ENCODE measurements around the gene NAT14.

The NAT14 gene

DNA sequence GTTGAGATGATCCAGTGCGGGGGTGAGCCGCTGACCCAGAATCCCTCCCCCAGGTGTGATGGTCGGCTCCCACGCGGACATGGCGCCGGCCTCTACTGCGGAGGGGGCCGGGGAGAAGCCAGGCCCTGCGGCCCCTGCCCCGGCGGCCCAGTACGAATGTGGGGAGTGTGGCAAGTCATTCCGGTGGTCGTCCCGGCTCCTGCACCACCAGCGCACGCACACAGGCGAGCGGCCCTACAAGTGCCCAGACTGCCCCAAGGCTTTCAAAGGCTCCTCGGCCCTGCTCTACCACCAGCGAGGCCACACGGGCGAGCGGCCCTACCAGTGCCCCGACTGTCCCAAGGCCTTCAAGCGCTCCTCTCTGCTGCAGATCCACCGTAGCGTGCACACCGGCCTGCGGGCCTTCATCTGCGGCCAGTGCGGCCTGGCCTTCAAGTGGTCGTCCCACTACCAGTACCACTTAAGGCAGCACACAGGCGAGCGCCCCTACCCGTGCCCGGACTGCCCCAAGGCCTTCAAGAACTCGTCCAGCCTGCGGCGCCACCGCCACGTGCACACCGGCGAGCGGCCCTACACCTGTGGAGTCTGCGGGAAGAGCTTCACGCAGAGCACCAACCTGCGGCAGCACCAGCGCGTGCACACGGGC, 3.7 kb upstream of the NAT14 start:
- no peak overlapping the region for H3K27ac ChIP-seq
- no peak for TF ChIP-seq CTCF (conservative IDR thresholded peaks at IDR 0.05)

DNA sequence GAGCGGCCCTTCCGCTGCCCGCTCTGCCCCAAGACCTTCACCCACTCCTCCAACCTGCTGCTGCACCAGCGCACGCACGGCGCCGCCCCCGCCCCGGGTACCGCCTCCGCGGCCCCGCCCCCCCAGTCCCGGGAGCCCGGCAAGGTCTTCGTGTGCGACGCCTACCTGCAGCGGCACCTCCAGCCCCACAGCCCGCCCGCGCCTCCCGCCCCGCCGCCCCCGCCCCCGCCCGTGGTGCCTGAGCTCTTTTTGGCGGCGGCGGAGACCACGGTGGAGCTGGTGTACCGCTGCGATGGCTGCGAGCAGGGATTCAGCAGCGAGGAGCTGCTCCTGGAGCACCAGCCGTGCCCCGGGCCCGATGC, 3.2 kb upstream of the NAT14 start:
- no peak for TF ChIP-seq CTCF (conservative IDR thresholded peaks at IDR 0.05)
- H3K27ac ChIP-seq, result no peak overlapping the region

DNA sequence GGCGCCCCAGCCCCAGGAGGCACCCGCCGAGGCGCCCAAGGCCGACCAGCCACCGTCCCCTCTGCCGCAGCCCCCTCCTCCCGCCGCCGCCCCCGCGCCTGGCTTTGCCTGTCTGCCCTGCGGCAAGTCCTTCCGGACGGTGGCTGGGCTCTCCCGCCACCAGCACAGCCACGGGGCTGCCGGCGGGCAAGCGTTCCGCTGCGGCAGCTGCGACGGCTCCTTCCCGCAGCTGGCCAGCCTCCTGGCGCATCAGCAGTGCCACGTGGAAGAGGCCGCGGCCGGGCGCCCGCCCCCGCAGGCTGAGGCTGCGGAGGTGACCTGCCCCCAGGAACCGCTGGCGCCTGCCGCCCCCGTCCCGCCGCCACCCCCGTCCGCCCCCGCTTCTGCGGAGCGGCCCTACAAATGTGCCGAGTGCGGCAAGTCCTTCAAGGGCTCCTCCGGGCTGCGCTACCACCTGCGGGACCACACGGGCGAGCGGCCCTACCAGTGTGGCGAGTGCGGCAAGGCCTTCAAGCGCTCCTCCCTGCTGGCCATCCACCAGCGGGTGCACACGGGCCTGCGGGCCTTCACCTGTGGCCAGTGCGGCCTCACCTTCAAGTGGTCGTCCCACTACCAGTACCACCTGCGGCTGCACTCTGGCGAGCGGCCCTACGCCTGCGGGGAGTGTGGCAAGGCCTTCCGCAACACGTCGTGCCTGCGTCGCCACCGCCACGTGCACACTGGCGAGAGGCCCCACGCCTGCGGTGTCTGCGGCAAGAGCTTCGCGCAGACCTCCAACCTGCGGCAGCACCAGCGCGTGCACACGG, 2.6 kb upstream of the NAT14 start:
- H3K27ac ChIP-seq, result no peak overlapping the region
- no peak for TF ChIP-seq CTCF (conservative IDR thresholded peaks at IDR 0.05)

GRCh38 chr19:55482967-55483705, 1.9 kb upstream of the NAT14 start:
- H3K27ac ChIP-seq, result no peak overlapping the region
- TF ChIP-seq CTCF (conservative IDR thresholded peaks at IDR 0.05), result no peak

DNA sequence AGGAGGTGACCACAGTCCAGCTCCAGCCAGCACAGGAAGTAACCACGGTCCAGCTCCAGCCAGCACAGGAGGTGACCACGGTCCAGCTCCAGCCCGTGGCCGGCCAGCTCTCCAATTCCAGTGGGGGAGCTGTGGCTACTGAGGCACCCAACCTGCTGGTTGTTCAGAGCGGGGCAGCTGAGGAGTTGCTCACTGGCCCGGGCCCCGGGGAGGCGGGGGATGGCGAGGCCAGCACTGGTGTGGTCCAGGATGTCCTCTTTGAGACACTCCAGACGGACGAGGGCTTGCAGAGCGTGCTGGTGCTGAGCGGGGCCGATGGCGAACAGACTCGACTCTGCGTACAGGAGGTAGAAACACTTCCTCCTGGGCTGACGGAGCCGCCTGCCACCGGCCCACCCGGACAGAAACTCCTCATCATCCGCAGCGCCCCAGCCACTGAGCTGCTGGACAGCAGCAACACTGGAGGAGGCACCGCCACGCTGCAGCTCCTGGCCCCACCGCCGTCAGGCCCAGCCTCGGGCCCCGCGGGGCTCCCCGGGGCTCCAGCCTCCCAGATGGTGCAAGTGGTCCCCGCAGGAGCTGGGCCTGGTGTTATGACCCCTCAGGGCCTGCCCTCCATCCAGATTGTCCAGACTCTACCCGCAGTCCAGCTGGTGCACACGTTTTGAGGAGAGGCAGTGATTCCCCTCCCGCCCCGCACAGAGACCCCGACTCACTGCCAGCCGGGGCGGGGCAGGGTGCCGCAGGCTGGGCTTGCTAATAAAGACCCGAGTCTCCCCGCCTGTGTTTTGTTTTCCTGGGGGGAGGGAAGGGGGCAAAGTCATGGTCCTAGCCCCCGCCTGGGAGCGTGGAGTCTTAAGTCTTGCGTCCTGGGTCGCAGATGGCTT, 1.0 kb upstream of the NAT14 start:
- no peak for TF ChIP-seq CTCF (conservative IDR thresholded peaks at IDR 0.05)
- peak overlapping the region; percentile 82; the same call in 1 of the 2 replicates for H3K27ac ChIP-seq

DNA sequence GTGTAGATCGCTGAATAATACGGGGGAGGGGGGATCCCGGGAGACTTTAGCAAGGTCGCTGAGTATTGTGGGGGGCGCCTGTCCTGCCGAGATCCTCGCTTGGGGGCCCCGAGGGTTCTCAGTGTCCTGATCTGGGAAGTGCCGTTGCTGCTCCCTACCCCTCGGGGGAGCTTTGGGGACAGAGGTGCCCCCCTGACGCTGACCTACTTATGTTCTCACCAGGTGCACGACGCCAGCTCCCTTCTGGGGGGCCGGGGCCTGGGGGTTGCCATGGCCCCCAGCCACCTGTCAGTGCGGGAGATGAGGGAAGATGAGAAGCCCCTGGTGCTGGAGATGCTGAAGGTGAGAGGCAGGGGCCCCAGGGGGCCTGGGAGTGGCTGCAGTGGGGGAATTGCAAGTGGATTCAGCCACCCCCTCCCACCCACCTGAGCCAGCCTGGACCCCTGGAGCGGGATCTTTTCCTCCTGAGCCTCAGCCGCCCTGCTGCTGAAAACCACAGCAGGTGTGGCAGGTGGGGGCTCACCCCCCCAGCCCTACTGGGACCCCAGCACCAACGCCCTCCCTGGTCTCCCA, 537 bp downstream of the NAT14 start:
- H3K27ac ChIP-seq, result peak overlapping the region; percentile 82
- no peak for TF ChIP-seq CTCF (conservative IDR thresholded peaks at IDR 0.05)

Data from VCaP (cell line).